Skeletal muscle satellite cell (primary cell): Measurements from ENCODE around the gene DRC7.

Experiments
- H3K27me3 ChIP-seq: 2 replicates; pipeline ENCODE4 v1.7.0; 2013; ENCODE audit warnings: low read length; ENCODE audit not compliant: control insufficient read depth, insufficient read depth
- H3K36me3 ChIP-seq: 2 replicates; pipeline ENCODE4 v1.7.0; 2013; ENCODE audit warnings: mild to moderate bottlenecking, control low read depth, low read length; ENCODE audit not compliant: insufficient read depth
- H3K4me1 ChIP-seq: 2 replicates; pipeline ENCODE4 v1.7.0; 2013; ENCODE audit warnings: low read length; ENCODE audit not compliant: control insufficient read depth, insufficient read depth
- H3K4me2 ChIP-seq: 2 replicates; pipeline ENCODE4 v1.7.0; 2013; ENCODE audit warnings: mild to moderate bottlenecking, low read length
- H3K4me3 ChIP-seq: 2 replicates; pipeline ENCODE4 v1.7.0; 2013; ENCODE audit warnings: low read length
- H3K9ac ChIP-seq: 2 replicates; pipeline ENCODE4 v1.7.0; 2013; ENCODE audit warnings: mild to moderate bottlenecking, low read depth, low read length, moderate library complexity
- H3K9me3 ChIP-seq: replicated peaks from 2 replicates; pipeline ENCODE4 v1.7.0; 2013; ENCODE audit warnings: mild to moderate bottlenecking, control low read depth, low read length

The DRC7 gene

DNA sequence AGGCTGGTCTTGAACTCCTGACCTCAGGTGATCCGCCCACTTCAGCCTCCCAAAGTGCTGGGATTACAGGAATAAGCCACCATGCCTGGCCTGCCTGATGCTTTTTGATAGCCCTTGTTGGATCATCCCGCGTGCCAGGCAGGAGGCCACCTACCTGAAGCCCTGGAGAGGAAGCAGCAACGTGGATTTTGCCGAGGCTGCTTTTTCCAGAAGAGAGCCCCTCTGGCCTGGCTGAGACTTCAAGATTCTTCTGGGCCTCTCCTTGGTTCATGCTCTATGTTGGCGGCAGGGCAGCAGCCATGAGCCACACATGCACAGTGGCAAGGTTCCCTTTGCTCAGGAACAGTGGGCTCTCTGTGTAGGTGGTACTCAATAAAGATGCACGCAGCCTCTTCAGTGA lies 52.5 kb downstream of the DRC7 start:
- Histone ChIP-seq H3K36me3 (peaks cover 3% of the 10 kb centered on the region), H3K4me3 (no peak overlapping the region), H3K4me1 (no peaks in the 10 kb centered on the region), H3K9ac (no peak overlapping the region), H3K9me3 (no peaks in the 10 kb centered on the region), H3K27me3 (no peaks in the 10 kb centered on the region), H3K4me2 (no peak overlapping the region)

DNA sequence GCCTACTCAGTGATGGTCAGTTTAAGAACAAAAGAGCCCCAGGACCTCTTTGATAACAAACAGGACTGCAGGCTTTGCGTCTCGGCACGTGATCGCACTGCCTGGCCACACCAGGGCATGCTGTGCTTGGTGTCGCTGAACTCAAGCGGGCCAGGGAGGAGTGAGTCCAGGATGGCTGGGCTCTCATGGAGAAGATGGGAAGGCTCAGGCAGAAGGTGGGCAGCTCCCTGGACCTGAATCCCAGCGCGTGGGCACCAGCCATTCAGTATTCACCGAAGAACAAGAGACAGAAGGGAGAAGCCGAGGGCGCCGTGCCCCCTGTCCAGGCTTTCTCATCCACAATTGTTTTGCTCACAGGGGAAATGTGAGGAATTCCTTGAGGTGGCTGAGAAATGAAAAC lies 52.9 kb downstream of the DRC7 start:
- Histone ChIP-seq H3K27me3 (no peaks in the 10 kb centered on the region), H3K4me3 (no peak overlapping the region), H3K36me3 (peaks cover 3% of the 10 kb centered on the region), H3K4me2 (no peak overlapping the region), H3K4me1 (no peaks in the 10 kb centered on the region), H3K9me3 (no peaks in the 10 kb centered on the region), H3K9ac (no peak overlapping the region)

GRCh38 chr16:57747996-57748395 lies 53.4 kb downstream of the DRC7 start:
- Histone ChIP-seq H3K27me3 (no peaks in the 10 kb centered on the region), H3K36me3 (peaks cover 3% of the 10 kb centered on the region), H3K4me3 (no peak overlapping the region), H3K9me3 (no peaks in the 10 kb centered on the region), H3K4me1 (no peaks in the 10 kb centered on the region), H3K9ac (no peak overlapping the region), H3K4me2 (no peak overlapping the region)

- H3K4me1 ChIP-seq, result no peaks in the 10 kb centered on the region
- H3K36me3 ChIP-seq, result peaks cover 3% of the 10 kb centered on the region
These were observed 54.0 kb downstream of the DRC7 start for GRCh38 chr16:57748596-57748995.

DNA sequence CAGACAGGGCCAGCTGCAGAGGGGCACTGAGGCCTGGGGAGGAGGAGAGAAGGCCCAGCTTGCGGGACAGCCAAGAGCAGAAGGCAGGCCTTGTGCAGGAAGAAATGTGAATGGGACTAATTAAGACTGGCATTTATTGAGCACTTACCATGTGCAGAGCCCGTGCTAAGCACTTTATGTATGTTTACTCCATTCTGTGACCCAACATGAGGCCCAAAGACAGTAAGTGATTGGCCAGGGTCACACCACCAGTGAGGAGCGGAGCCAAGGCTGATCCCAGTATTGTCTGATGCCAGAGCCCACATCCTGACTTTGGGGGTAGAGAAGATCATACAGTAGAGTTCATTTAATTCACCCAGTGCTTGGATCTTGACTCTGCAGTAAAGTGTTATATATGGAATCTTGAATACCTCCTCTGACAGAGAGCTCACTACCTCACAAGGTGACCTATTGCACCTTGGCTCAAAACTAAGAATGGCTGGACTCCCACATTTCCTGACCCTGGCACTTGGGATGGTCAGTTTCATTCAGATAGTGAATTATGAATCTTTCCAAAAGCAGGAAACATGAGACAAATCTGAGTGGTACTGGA lies 54.6 kb downstream of the DRC7 start:
- H3K4me2 ChIP-seq, result no peak overlapping the region
- no peaks in the 10 kb centered on the region for H3K4me1 ChIP-seq
- peaks cover 3% of the 10 kb centered on the region for H3K36me3 ChIP-seq
- H3K9ac ChIP-seq, result no peak overlapping the region
- no peaks in the 10 kb centered on the region for H3K27me3 ChIP-seq
- no peaks in the 10 kb centered on the region for H3K9me3 ChIP-seq
- H3K4me3 ChIP-seq, result no peak overlapping the region

More at GRCh38 chr16:57748596-57748995, 54.0 kb downstream of the DRC7 start:
- H3K9me3 ChIP-seq, result no peaks in the 10 kb centered on the region
- no peak overlapping the region for H3K9ac ChIP-seq
- H3K4me2 ChIP-seq, result no peak overlapping the region
- no peak overlapping the region for H3K4me3 ChIP-seq
- H3K27me3 ChIP-seq, result no peaks in the 10 kb centered on the region

- no peaks in the 10 kb centered on the region for H3K36me3 ChIP-seq
- no peak overlapping the region for H3K4me3 ChIP-seq
- no peak overlapping the region for H3K9ac ChIP-seq
- no peaks in the 10 kb centered on the region for H3K9me3 ChIP-seq
- H3K27me3 ChIP-seq, result no peaks in the 10 kb centered on the region
- H3K4me1 ChIP-seq, result no peaks in the 10 kb centered on the region
- no peak overlapping the region for H3K4me2 ChIP-seq
These were observed 55.3 kb downstream of the DRC7 start for GRCh38 chr16:57749856-57750452.

- Histone ChIP-seq H3K9ac (no peak overlapping the region), H3K36me3 (peaks cover 5% of the 10 kb centered on the region), H3K27me3 (no peaks in the 10 kb centered on the region), H3K4me3 (no peak overlapping the region), H3K4me1 (no peaks in the 10 kb centered on the region), H3K9me3 (no peaks in the 10 kb centered on the region), H3K4me2 (no peak overlapping the region)
These were observed 56.4 kb downstream of the DRC7 start for GRCh38 chr16:57750796-57751538.

DNA sequence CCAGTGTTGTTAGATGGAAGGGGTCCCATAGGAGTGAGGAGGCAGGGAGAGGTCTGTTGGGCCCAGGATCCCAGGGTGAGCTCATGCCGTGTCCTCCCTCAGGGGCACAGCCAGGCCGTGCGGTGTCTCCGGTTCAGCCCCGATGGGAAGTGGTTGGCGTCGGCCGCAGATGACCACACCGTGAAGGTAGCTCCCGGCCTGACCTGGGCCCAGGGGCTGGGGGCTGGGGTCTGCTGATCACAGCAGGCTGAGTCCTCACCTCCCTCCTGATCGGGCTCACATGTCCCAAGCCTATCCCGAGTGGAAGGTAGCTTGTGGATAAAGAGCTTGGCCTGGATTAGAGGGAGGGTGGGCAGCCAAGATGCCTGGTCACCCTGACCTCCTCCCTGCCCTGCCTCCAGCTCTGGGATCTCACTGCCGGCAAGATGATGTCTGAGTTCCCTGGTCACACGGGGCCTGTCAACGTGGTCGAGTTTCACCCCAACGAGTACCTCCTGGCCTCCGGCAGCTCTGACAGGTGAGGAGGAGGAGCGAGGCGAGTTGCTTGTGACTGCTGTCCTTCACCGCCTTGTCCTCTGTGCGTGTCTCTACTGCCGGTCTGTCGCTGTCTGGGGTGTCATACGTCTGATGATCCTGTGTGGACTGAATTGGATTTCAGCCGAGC lies 57.1 kb downstream of the DRC7 start:
- Histone ChIP-seq H3K4me3 (no peak overlapping the region), H3K4me1 (no peaks in the 10 kb centered on the region), H3K27me3 (no peaks in the 10 kb centered on the region), H3K9ac (no peak overlapping the region), H3K9me3 (no peaks in the 10 kb centered on the region), H3K36me3 (peaks cover 12% of the 10 kb centered on the region), H3K4me2 (no peak overlapping the region)

- no peaks in the 10 kb centered on the region for H3K9me3 ChIP-seq
- H3K9ac ChIP-seq, result no peak overlapping the region
- H3K4me3 ChIP-seq, result no peak overlapping the region
- H3K4me2 ChIP-seq, result no peak overlapping the region
- H3K36me3 ChIP-seq, result peaks cover 16% of the 10 kb centered on the region
- no peaks in the 10 kb centered on the region for H3K4me1 ChIP-seq
- H3K27me3 ChIP-seq, result no peaks in the 10 kb centered on the region
These were observed 57.6 kb downstream of the DRC7 start for GRCh38 chr16:57752203-57752580.

GRCh38 chr16:57752581-57753447 lies 58.2 kb downstream of the DRC7 start:
- H3K4me2 ChIP-seq, result no peak overlapping the region
- H3K9ac ChIP-seq, result no peak overlapping the region
- H3K36me3 ChIP-seq, result peaks cover 21% of the 10 kb centered on the region

More at GRCh38 chr16:57752581-57753447, 58.2 kb downstream of the DRC7 start:
- Histone ChIP-seq H3K4me3 (no peak overlapping the region), H3K9me3 (no peaks in the 10 kb centered on the region), H3K27me3 (no peaks in the 10 kb centered on the region), H3K4me1 (no peaks in the 10 kb centered on the region)
